Measurements from ENCODE around the gene ATG16L2.

DNA sequence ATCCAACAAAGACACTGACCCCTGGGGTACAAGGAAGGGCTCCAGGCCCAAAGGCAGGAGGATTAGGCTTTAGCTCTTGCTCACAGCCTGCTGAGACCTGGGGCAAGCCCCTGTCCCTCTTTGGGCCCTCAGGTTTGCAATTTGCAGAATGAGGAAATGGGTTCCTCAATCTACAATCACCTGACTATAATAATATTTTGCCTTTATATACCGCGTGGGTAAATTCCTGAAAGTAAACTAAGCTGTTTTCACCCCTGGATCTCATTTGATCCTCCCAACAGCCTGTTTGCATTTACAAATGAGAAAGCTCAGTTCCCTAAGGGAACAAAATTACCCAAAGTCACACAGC lies 21.2 kb upstream of the ATG16L2 start:
- TF ChIP-seq, protein P1, sequence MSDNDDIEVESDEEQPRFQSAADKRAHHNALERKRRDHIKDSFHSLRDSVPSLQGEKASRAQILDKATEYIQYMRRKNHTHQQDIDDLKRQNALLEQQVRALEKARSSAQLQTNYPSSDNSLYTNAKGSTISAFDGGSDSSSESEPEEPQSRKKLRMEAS (IDR thresholded peaks at IDR 0.05), result no peak
- no peak for TF ChIP-seq SP1 (IDR thresholded peaks at IDR 0.05)

Data from liver (tissue), 2 donors.